SK-N-SH (cell line): ENCODE measurements around the gene NFATC3.

ENCODE experiments used
- EP300 ChIP-seq, 2 experiments: IDR thresholded peaks; 2 replicates each; pipeline versions ENCODE4 v1.4.0 to v1.6.1; 2012; ENCODE audit warnings: borderline replicate concordance in 1 of 2, low read depth in 1 of 2, low read length in 1 of 2
- POLR2AphosphoS5 ChIP-seq: IDR thresholded peaks from 2 replicates; pipeline ENCODE4 v1.6.1; 2012; ENCODE audit warnings: low read depth, low read length
- SMC3 ChIP-seq: IDR thresholded peaks from 2 replicates; pipeline ENCODE4 v1.6.1; 2012; ENCODE audit warnings: low read depth, low read length, improper control_type of control experiment
- TCF12 ChIP-seq: IDR thresholded peaks from 2 replicates; pipeline ENCODE4 v1.4.0; 2012
- YY1 ChIP-seq: IDR thresholded peaks from 2 replicates; pipeline ENCODE4 v1.4.0; 2012; ENCODE audit warnings: low read depth, mild to moderate bottlenecking
- TF ChIP-seq, protein P1 (sequence below): IDR thresholded peaks from 2 replicates; pipeline ENCODE4 v1.4.0; 2012; ENCODE audit warnings: low read depth, borderline replicate concordance
- TF ChIP-seq, protein P2 (sequence below): IDR thresholded peaks from 2 replicates; pipeline ENCODE4 v1.4.0; 2012; ENCODE audit warnings: low read depth

- TF ChIP-seq TCF12 (no peak), SMC3 (no peak), EP300 (IDR thresholded peaks at IDR 0.05; ENCODE audit: borderline replicate concordance in 1 of 2, low read depth in 1 of 2, low read length in 1 of 2) (no peak), POLR2AphosphoS5 (no peak), YY1 (no peak)
- TF ChIP-seq, protein P1, sequence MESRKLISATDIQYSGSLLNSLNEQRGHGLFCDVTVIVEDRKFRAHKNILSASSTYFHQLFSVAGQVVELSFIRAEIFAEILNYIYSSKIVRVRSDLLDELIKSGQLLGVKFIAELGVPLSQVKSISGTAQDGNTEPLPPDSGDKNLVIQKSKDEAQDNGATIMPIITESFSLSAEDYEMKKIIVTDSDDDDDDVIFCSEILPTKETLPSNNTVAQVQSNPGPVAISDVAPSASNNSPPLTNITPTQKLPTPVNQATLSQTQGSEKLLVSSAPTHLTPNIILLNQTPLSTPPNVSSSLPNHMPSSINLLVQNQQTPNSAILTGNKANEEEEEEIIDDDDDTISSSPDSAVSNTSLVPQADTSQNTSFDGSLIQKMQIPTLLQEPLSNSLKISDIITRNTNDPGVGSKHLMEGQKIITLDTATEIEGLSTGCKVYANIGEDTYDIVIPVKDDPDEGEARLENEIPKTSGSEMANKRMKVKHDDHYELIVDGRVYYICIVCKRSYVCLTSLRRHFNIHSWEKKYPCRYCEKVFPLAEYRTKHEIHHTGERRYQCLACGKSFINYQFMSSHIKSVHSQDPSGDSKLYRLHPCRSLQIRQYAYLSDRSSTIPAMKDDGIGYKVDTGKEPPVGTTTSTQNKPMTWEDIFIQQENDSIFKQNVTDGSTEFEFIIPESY = no peak
- TF ChIP-seq, protein P2, sequence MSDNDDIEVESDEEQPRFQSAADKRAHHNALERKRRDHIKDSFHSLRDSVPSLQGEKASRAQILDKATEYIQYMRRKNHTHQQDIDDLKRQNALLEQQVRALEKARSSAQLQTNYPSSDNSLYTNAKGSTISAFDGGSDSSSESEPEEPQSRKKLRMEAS = no peak
These were observed 130.1 kb downstream of the NFATC3 start for GRCh38 chr16:68215302-68215701.
